NCI-H2196 (cell line): ENCODE measurements around the gene PRPSAP2.

Experiments
- DNase-seq: peaks from one replicate; lab custom pipeline; 2025; ENCODE audit not compliant: unreplicated experiment; lab: John Stamatoyannopoulos, UW

Gene PRPSAP2

DNA sequence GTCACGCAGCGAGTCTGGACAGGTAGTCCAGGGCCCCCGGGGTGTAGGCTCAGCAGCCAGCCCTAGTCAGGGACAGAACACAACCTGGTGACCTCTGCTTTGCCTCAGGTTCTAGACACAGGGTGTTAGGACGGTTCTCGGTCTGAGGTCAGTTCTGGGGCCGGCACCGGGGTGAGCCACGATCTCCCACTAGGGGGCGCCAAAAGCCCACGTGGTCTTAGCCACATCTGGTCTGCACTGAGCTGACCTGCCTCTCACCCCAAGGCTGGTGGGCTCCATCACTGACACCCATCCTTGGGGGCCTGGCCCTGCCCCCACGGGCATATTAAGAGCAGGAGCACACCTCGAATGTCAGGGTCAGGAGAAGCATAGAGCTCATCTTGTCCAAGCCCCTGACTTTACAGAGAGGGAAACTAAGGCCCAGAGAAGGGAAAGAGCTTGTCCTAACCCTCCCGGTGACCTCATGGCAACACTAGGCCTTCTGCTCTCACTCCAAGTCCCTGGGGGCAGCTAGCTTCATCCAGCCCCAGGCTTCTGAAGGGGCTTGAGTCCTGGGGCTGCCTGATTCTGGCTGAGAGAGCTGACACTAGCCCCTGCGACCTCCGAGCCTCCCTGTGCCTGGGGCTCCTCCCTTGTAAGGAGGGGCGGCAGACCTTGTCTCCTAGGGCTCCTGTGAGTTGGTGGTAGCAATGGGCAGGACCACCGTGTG is 103.0 kb downstream of the PRPSAP2 start:
- DNase-seq = peak; percentile 54

GRCh38 chr17:18961634-18962493 is 103.9 kb downstream of the PRPSAP2 start:
- no peak for DNase-seq

DNA sequence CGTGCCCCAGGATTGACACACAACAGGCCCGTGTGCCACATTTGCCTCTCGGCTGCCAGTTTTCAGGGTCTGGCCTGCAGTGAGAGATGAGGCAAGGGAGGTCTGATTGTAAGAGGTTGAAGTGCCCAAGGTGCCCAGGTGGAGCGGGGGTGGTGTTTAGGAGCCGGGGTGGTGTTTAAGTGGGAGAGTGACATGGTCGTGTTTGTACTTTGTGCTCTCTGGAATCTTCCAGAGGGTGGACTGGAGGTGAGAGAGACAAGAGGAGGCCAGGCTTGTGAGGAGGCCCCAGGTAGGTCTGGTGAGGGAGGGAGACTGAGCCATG is 104.5 kb downstream of the PRPSAP2 start:
- no peak for DNase-seq

GRCh38 chr17:18963126-18964017 is 105.4 kb downstream of the PRPSAP2 start:
- no peak for DNase-seq

- no peak for DNase-seq
Observed at GRCh38 chr17:18964018-18964351, 106.1 kb downstream of the PRPSAP2 start.

GRCh38 chr17:18964550-18964949 is 106.6 kb downstream of the PRPSAP2 start:
- no peak for DNase-seq

DNA sequence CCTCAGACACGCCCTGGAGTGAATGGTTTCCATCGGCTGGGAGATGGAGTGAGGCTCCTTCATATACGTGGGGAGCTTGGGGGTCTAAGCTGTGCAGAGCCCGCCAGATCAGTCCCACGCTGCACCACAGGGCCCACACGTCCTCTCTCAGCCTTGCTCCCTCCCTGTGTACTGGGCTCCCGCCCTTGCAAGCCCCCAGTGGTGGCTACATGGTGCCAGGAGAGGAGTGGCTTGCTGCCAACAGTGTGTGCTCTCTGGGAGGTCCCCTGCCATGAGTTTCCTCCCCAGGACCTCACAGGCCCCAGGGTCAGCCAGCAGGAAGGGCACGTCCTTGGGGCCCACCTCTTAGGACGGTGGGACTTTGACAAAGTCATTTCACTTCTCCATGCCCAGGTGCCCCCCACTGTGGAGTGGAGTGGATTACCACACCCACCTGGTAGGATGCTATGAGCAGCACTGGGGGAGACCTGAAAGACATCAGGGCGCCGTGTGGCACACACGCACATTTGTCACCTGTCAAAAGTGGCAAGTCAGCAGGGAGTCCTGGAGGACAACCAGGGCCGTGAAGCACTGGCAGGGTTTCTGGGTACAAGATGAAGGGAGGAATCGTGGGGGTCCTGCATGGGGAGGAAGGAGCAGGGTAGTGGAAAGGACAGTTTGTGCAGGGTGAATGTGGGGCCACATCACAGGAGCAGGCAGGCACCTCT is 107.8 kb downstream of the PRPSAP2 start:
- DNase-seq = no peak

GRCh38 chr17:18966831-18967624 is 109.1 kb downstream of the PRPSAP2 start:
- DNase-seq = peak; percentile 3

- DNase-seq = peak; percentile 1
Observed at GRCh38 chr17:18967916-18968315, 110.0 kb downstream of the PRPSAP2 start.

GRCh38 chr17:18968345-18968744 is 110.4 kb downstream of the PRPSAP2 start:
- DNase-seq = no peak

GRCh38 chr17:18968945-18969887 is 111.3 kb downstream of the PRPSAP2 start:
- DNase-seq = no peak

GRCh38 chr17:18970582-18971480 is 112.9 kb downstream of the PRPSAP2 start:
- DNase-seq = no peak

- no peak for DNase-seq
Observed at GRCh38 chr17:18971801-18972200, 113.9 kb downstream of the PRPSAP2 start.

DNA sequence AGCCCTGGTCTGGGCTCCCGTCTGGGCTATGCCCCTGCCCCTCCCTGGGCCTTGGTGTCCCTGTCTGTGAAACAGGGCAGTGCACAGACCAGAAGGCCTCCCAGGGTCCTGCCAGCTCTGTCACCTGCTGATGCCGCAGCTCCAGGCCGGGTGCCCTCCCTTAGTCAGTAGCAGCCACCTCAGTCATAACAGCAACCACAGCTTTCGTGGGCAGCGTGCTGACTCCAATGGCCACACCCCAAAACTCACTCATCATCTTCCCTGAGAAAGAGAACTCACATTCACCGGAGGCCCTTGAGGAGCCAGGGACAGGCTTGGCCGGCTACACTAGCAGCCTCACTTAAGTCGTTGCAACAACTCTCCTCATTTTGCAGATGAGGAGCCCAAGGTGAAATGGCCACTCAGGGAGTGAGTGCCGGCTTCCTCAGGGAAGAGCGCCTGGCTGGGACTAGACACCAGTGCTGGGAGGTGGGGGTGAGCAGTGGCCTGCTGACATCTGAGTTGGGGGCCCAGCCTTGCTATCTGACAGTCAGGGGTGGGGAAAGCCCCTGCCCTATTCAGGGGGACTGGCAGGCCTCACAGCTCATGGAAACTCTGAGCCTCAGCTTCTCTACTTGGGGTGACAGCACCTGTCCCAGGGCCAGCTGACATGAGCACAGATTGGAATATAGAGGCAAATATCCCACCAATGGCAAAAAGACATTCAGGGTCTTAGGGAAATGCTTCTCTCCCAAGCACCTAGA is 116.6 kb downstream of the PRPSAP2 start:
- no peak for DNase-seq

- no peak for DNase-seq
Observed at GRCh38 chr17:18975597-18975996, 117.7 kb downstream of the PRPSAP2 start.

GRCh38 chr17:18976201-18976600 is 118.3 kb downstream of the PRPSAP2 start:
- DNase-seq = no peak

- no peak for DNase-seq
Observed at GRCh38 chr17:18977021-18977420, 119.1 kb downstream of the PRPSAP2 start.
